Measurements from ENCODE around the gene TDRD6.
"Not testable (repeated sequence)": the region's sequence is repeated elsewhere in the genome, so short reads cannot be mapped to it uniquely, and the experiment has no call there.

The TDRD6 gene, protein sequence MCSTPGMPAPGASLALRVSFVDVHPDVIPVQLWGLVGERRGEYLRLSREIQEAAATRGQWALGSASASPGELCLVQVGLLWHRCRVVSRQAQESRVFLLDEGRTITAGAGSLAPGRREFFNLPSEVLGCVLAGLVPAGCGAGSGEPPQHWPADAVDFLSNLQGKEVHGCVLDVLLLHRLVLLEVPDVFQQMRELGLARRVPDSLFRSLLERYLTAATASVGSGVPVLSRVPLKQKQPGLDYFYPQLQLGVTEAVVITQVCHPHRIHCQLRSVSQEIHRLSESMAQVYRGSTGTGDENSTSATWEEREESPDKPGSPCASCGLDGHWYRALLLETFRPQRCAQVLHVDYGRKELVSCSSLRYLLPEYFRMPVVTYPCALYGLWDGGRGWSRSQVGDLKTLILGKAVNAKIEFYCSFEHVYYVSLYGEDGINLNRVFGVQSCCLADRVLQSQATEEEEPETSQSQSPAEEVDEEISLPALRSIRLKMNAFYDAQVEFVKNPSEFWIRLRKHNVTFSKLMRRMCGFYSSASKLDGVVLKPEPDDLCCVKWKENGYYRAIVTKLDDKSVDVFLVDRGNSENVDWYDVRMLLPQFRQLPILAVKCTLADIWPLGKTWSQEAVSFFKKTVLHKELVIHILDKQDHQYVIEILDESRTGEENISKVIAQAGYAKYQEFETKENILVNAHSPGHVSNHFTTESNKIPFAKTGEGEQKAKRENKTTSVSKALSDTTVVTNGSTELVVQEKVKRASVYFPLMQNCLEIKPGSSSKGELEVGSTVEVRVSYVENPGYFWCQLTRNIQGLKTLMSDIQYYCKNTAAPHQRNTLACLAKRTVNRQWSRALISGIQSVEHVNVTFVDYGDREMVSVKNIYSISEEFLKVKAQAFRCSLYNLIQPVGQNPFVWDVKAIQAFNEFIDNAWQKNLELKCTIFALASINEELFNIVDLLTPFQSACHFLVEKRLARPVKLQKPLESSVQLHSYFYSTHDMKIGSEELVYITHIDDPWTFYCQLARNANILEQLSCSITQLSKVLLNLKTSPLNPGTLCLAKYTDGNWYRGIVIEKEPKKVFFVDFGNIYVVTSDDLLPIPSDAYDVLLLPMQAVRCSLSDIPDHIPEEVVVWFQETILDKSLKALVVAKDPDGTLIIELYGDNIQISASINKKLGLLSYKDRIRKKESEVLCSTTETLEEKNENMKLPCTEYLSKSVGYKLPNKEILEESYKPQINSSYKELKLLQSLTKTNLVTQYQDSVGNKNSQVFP (N-terminal part only)

DNA sequence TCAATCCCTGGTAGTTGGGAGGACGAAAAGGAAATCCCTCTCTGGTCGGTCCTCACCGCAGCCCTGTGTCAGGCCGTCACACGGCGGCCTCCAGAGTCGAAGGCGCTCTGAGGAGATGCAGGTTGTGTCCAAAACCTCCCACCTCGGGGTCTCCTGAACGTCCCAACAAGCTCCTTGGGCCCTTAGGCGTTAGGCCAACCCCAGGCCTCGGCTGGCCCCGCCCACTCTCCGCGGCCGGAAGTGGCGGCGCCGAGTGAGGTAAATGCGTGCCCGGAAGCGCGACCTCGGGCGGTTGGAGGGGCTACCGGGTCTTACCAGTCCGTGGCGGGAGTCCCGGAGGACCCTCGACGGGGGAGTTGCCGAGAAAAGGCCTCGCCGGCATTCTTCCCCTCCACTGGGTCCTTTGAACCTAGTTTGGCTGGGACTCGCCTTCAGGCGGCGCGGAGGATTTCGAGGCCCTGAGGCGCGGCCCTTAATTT lies at the start of gene TDRD6:
TSS of gene TDRD6 (plus strand) at position 267 of the 479 bp plus-strand sequence. CDS start 244 bp downstream, outside the sequence.
- Histone ChIP-seq H3K27me3 (ENCODE audit: control insufficient read depth in 2 of 2, insufficient read depth in 2 of 2, low read length in 2 of 2) (no peaks in the 10 kb centered on the region), H3K4me1 (ENCODE audit: control insufficient read depth in 2 of 2, insufficient read depth in 2 of 2, low read length in 2 of 2) (no peaks in the 10 kb centered on the region), H3K36me3 (ENCODE audit: control insufficient read depth in 2 of 2, insufficient read depth in 2 of 2, low read length in 2 of 2) (no peaks in the 10 kb centered on the region), H3K9me3 (ENCODE audit: control insufficient read depth in 2 of 2, low read length in 2 of 2) (no peaks in the 10 kb centered on the region), H3K9ac (ENCODE audit: low read depth in 1 of 2, low read length in 2 of 2) (no peak within 1 kb of the TSS), H3K27ac (ENCODE audit: low read depth in 2 of 2, low read length in 2 of 2) (no peak within 1 kb of the TSS), H3K4me3 (ENCODE audit: low read length in 2 of 2) (no peak within 1 kb of the TSS)

GRCh38 chr6:46637933-46638332 lies 49.8 kb upstream of the TDRD6 start:
- no peak overlapping the region for H3K9ac ChIP-seq (ENCODE audit: low read depth in 1 of 2, low read length in 2 of 2)
- no peak overlapping the region for H3K27ac ChIP-seq (ENCODE audit: low read depth in 2 of 2, low read length in 2 of 2)
- H3K4me3 ChIP-seq (ENCODE audit: low read length in 2 of 2): no peak overlapping the region

GRCh38 chr6:46638650-46639049 lies 49.0 kb upstream of the TDRD6 start:
- Histone ChIP-seq H3K27me3 (ENCODE audit: control insufficient read depth in 2 of 2, insufficient read depth in 2 of 2, low read length in 2 of 2) (no peaks in the 10 kb centered on the region), H3K4me1 (ENCODE audit: control insufficient read depth in 2 of 2, insufficient read depth in 2 of 2, low read length in 2 of 2) (no peaks in the 10 kb centered on the region), H3K9me3 (ENCODE audit: control insufficient read depth in 2 of 2, low read length in 2 of 2) (no peaks in the 10 kb centered on the region), H3K27ac (ENCODE audit: low read depth in 2 of 2, low read length in 2 of 2) (no peak overlapping the region), H3K9ac (ENCODE audit: low read depth in 1 of 2, low read length in 2 of 2) (no peak overlapping the region), H3K36me3 (ENCODE audit: control insufficient read depth in 2 of 2, insufficient read depth in 2 of 2, low read length in 2 of 2) (no peaks in the 10 kb centered on the region), H3K4me3 (ENCODE audit: low read length in 2 of 2) (no peak overlapping the region)

More at GRCh38 chr6:46637933-46638332, 49.8 kb upstream of the TDRD6 start:
- no peaks in the 10 kb centered on the region for H3K36me3 ChIP-seq (ENCODE audit: control insufficient read depth in 2 of 2, insufficient read depth in 2 of 2, low read length in 2 of 2)
- H3K27me3 ChIP-seq (ENCODE audit: control insufficient read depth in 2 of 2, insufficient read depth in 2 of 2, low read length in 2 of 2): no peaks in the 10 kb centered on the region
- H3K4me1 ChIP-seq (ENCODE audit: control insufficient read depth in 2 of 2, insufficient read depth in 2 of 2, low read length in 2 of 2): no peaks in the 10 kb centered on the region
- H3K9me3 ChIP-seq (ENCODE audit: control insufficient read depth in 2 of 2, low read length in 2 of 2): no peaks in the 10 kb centered on the region

DNA sequence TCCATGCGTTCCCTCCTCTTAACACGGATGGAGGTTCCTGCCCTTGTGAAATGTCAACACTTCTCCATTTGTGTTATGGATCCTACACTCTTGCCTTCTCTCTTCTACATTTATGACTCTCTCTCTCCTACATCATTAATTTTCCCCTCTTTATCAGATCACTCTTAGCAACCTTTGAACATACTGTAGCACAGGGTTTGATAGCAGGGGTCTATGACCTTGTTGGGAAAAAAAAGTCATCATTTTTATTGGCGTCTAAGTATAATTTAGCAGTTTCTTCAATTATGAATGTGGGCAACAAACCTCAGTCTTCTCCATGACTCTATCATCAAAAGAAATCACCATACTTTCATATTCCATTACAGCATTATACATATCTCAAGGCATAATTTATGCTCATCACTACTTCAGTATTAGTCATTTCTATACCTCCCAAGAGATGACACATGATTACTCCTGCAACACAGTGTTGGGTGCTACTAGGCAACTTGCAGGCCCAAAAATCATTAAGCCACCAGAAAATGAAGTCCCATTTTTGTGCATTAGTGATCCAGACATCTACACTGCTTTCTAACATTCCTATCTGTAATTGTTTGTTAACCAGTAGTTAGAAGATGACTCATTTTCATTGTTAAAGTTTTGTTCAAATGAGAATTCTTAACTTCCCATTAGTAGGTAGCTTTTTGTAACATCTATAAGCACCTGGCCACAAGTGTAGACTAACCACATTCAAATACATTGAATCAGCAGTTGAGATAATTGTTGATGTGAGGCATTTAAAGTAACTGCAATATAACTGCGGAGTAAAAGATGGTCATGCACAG lies 44.5 kb upstream of the TDRD6 start:
- H3K4me3 ChIP-seq (ENCODE audit: low read length in 2 of 2): no peak overlapping the region
- no peaks in the 10 kb centered on the region for H3K27me3 ChIP-seq (ENCODE audit: control insufficient read depth in 2 of 2, insufficient read depth in 2 of 2, low read length in 2 of 2)
- no peak overlapping the region for H3K27ac ChIP-seq (ENCODE audit: low read depth in 2 of 2, low read length in 2 of 2)
- no peaks in the 10 kb centered on the region for H3K36me3 ChIP-seq (ENCODE audit: control insufficient read depth in 2 of 2, insufficient read depth in 2 of 2, low read length in 2 of 2)
- no peak overlapping the region for H3K9ac ChIP-seq (ENCODE audit: low read depth in 1 of 2, low read length in 2 of 2)
- no peaks in the 10 kb centered on the region for H3K4me1 ChIP-seq (ENCODE audit: control insufficient read depth in 2 of 2, insufficient read depth in 2 of 2, low read length in 2 of 2)
- no peaks in the 10 kb centered on the region for H3K9me3 ChIP-seq (ENCODE audit: control insufficient read depth in 2 of 2, low read length in 2 of 2)

DNA sequence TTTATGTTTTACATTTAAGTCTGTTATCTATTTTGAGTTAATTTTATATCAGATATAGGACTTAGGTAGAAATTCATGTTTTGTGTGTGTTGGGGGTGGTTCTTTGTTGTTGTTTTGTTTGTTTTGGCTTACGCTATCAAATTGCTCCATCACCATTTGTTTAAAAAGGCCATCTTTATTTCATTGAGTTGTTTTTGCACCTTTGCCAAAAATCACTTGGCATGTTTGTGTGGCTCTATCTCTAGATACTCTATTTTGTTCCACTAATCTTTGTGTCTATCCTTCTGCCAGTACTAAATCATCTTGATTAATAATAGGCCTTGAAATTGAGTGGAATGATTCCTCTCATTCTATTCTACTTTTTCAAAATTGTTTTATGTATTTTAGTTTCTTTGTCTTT lies 42.4 kb upstream of the TDRD6 start:
- H3K27me3 ChIP-seq (ENCODE audit: control insufficient read depth in 2 of 2, insufficient read depth in 2 of 2, low read length in 2 of 2): no peaks in the 10 kb centered on the region
- peaks cover 0 to 3% of the 10 kb centered on the region in 2 donors for H3K4me1 ChIP-seq (ENCODE audit: control insufficient read depth in 2 of 2, insufficient read depth in 2 of 2, low read length in 2 of 2)
- no peaks in the 10 kb centered on the region for H3K9me3 ChIP-seq (ENCODE audit: control insufficient read depth in 2 of 2, low read length in 2 of 2)
- H3K27ac ChIP-seq (ENCODE audit: low read depth in 2 of 2, low read length in 2 of 2): no peak overlapping the region
- no peak overlapping the region for H3K4me3 ChIP-seq (ENCODE audit: low read length in 2 of 2)
- H3K9ac ChIP-seq (ENCODE audit: low read depth in 1 of 2, low read length in 2 of 2): no peak overlapping the region
- no peaks in the 10 kb centered on the region for H3K36me3 ChIP-seq (ENCODE audit: control insufficient read depth in 2 of 2, insufficient read depth in 2 of 2, low read length in 2 of 2)

DNA sequence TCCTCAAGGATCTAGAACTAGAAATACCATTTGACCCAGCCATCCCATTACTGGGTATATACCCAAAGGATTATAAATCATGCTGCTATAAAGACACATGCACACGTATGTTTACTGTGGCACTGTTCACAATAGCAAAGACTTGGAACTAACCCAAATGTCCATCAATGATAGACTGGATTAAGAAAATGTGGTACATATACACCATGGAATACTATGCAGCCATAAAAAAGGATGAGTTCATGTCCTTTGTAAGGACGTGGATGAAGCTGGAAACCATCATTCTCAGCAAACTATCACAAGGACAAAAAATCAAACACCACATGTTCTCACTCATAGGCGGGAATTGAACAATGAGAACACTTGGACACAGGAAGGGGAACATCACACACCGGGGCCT lies 39.6 kb upstream of the TDRD6 start:
- H3K27ac ChIP-seq (ENCODE audit: low read depth in 2 of 2, low read length in 2 of 2); H3K4me3 ChIP-seq (ENCODE audit: low read length in 2 of 2); H3K36me3 ChIP-seq (ENCODE audit: control insufficient read depth in 2 of 2, insufficient read depth in 2 of 2, low read length in 2 of 2); H3K27me3 ChIP-seq (ENCODE audit: control insufficient read depth in 2 of 2, insufficient read depth in 2 of 2, low read length in 2 of 2); H3K9ac ChIP-seq (ENCODE audit: low read depth in 1 of 2, low read length in 2 of 2); H3K9me3 ChIP-seq (ENCODE audit: control insufficient read depth in 2 of 2, low read length in 2 of 2); H3K4me1 ChIP-seq (ENCODE audit: control insufficient read depth in 2 of 2, insufficient read depth in 2 of 2, low read length in 2 of 2): not testable (repeated sequence)

GRCh38 chr6:46648869-46649492 lies 38.7 kb upstream of the TDRD6 start:
- Histone ChIP-seq H3K9ac (ENCODE audit: low read depth in 1 of 2, low read length in 2 of 2) (no peak overlapping the region), H3K4me3 (ENCODE audit: low read length in 2 of 2) (no peak overlapping the region), H3K4me1 (ENCODE audit: control insufficient read depth in 2 of 2, insufficient read depth in 2 of 2, low read length in 2 of 2) (peaks cover 5 to 8% of the 10 kb centered on the region in 2 donors), H3K36me3 (ENCODE audit: control insufficient read depth in 2 of 2, insufficient read depth in 2 of 2, low read length in 2 of 2) (no peaks in the 10 kb centered on the region), H3K9me3 (ENCODE audit: control insufficient read depth in 2 of 2, low read length in 2 of 2) (no peaks in the 10 kb centered on the region), H3K27ac (ENCODE audit: low read depth in 2 of 2, low read length in 2 of 2) (no peak overlapping the region), H3K27me3 (ENCODE audit: control insufficient read depth in 2 of 2, insufficient read depth in 2 of 2, low read length in 2 of 2) (no peaks in the 10 kb centered on the region)

DNA sequence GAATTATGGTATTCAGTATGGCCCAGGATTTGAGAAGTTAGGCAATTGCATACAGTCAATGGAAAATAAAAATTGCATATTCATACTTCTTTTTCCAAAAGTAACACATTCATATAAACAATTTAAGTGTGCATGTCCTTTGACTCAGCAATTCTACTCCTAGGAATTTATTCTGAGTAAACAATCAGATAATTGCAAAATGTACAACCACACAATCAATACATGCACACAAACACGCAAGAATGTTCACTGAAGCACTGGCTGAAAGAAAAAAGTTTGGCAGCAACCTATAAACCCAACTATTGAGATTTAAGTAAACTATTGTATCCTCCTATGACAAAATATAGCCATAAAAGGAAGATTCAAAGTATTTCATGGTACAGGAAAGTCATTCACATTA lies 36.7 kb upstream of the TDRD6 start:
- Histone ChIP-seq H3K4me3 (ENCODE audit: low read length in 2 of 2) (peak overlapping the region in 1 of 2 donors; percentile 78), H3K27ac (ENCODE audit: low read depth in 2 of 2, low read length in 2 of 2) (no peak overlapping the region), H3K9ac (ENCODE audit: low read depth in 1 of 2, low read length in 2 of 2) (no peak overlapping the region), H3K36me3 (ENCODE audit: control insufficient read depth in 2 of 2, insufficient read depth in 2 of 2, low read length in 2 of 2) (no peaks in the 10 kb centered on the region), H3K27me3 (ENCODE audit: control insufficient read depth in 2 of 2, insufficient read depth in 2 of 2, low read length in 2 of 2) (no peaks in the 10 kb centered on the region), H3K4me1 (ENCODE audit: control insufficient read depth in 2 of 2, insufficient read depth in 2 of 2, low read length in 2 of 2) (peaks cover 5 to 8% of the 10 kb centered on the region in 2 donors), H3K9me3 (ENCODE audit: control insufficient read depth in 2 of 2, low read length in 2 of 2) (no peaks in the 10 kb centered on the region)

DNA sequence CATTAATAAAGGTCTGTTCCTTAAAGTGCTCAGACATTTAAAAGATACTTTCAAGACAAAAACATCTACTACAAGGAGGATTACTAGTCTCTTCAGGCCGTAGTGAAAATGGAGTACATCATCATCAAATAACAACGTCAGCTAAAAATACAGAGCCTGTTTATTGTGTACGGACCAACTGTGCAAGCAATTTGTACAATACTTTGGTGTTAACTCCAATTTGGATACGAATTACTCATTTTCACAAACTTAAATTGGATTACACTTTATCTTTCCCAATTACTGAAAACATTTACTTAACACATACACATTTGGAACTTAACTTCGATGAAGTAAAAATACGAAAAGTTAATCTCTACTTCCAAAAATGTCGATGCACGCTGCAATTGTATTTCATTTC lies 35.9 kb upstream of the TDRD6 start:
- Histone ChIP-seq H3K36me3 (ENCODE audit: control insufficient read depth in 2 of 2, insufficient read depth in 2 of 2, low read length in 2 of 2) (no peaks in the 10 kb centered on the region), H3K27me3 (ENCODE audit: control insufficient read depth in 2 of 2, insufficient read depth in 2 of 2, low read length in 2 of 2) (no peaks in the 10 kb centered on the region), H3K4me1 (ENCODE audit: control insufficient read depth in 2 of 2, insufficient read depth in 2 of 2, low read length in 2 of 2) (peaks cover 5 to 8% of the 10 kb centered on the region in 2 donors), H3K9ac (ENCODE audit: low read depth in 1 of 2, low read length in 2 of 2) (peak overlapping the region; percentile 43 to 84), H3K27ac (ENCODE audit: low read depth in 2 of 2, low read length in 2 of 2) (peak overlapping the region; percentile 12 to 66), H3K9me3 (ENCODE audit: control insufficient read depth in 2 of 2, low read length in 2 of 2) (no peaks in the 10 kb centered on the region), H3K4me3 (ENCODE audit: low read length in 2 of 2) (peak overlapping the region; percentile 78 to 96)
